ENCODE measurements around the gene TMEM106B. TPM values are rescaled to one million over a fixed set of nuclear protein-coding genes. Genes with fewer than 3 reads are reported as not detected.
"Not testable (repeated sequence)": the region's sequence is repeated elsewhere in the genome, so short reads cannot be mapped to it uniquely, and the experiment has no call there.

Gene TMEM106B
- total RNA-seq (ENCODE audit: unreplicated experiment): 19.4 TPM
- long read RNA-seq, partial matches to known transcripts: 0 of 3 reads
- long read RNA-seq, other reads (novel, unspliced or antisense): 3 of 3 reads

DNA sequence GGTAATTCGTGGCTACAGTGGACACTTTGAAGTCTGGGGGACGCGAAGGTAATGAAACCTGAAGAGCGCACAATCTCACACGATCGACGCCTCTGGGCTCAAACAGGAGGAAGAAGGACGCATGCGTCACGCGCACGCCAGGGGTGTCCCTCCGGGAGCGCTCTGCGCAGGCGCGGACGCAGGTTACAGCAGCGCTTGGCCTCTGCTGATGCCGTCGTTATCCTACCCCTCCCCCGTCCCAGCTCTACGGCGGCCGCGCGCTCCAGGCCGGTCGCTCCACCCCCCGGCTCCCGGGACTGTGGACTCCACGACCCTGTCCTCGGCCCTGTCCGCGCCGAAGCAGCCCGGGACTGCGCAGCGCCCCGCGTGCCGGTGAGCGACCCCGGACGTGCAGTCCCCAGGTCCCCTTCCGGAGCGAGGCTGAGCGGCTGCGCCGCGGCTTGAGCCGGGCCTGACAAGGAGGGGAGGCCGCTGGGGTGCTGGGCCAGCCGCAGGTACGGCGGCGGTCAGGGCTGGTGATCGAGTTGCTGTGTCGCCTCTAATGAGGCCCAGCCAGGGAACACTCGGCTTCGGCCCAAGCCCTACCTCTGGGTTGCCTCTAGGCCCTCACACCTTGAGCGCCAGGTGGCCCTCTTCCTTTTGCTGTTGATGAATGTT, at the start of gene TMEM106B:
TMEM106B (plus strand) TSS at position 241 of the 657 bp plus-strand sequence. CDS start 3,517 bp downstream, outside the sequence.
- Mint-ChIP-seq H3K36me3 (ENCODE audit: unreplicated experiment) (no peaks in the 10 kb centered on the region), H3K4me1 (ENCODE audit: low read depth, unreplicated experiment) (peaks cover 5% of the 10 kb centered on the region), H3K4me3 (ENCODE audit: unreplicated experiment) (peak within 1 kb of the TSS; percentile 99), H3K27me3 (ENCODE audit: unreplicated experiment) (peaks cover 2% of the 10 kb centered on the region), H3K9me3 (ENCODE audit: unreplicated experiment) (peaks cover 2% of the 10 kb centered on the region), H3K27ac (ENCODE audit: unreplicated experiment) (peak within 1 kb of the TSS; percentile 85)
- peak; percentile 99 for DNase-seq
- TF ChIP-seq, protein P1, sequence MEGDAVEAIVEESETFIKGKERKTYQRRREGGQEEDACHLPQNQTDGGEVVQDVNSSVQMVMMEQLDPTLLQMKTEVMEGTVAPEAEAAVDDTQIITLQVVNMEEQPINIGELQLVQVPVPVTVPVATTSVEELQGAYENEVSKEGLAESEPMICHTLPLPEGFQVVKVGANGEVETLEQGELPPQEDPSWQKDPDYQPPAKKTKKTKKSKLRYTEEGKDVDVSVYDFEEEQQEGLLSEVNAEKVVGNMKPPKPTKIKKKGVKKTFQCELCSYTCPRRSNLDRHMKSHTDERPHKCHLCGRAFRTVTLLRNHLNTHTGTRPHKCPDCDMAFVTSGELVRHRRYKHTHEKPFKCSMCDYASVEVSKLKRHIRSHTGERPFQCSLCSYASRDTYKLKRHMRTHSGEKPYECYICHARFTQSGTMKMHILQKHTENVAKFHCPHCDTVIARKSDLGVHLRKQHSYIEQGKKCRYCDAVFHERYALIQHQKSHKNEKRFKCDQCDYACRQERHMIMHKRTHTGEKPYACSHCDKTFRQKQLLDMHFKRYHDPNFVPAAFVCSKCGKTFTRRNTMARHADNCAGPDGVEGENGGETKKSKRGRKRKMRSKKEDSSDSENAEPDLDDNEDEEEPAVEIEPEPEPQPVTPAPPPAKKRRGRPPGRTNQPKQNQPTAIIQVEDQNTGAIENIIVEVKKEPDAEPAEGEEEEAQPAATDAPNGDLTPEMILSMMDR (IDR thresholded peaks at IDR 0.05; ENCODE audit: partially characterized antibody, unreplicated experiment): no peak

DNA sequence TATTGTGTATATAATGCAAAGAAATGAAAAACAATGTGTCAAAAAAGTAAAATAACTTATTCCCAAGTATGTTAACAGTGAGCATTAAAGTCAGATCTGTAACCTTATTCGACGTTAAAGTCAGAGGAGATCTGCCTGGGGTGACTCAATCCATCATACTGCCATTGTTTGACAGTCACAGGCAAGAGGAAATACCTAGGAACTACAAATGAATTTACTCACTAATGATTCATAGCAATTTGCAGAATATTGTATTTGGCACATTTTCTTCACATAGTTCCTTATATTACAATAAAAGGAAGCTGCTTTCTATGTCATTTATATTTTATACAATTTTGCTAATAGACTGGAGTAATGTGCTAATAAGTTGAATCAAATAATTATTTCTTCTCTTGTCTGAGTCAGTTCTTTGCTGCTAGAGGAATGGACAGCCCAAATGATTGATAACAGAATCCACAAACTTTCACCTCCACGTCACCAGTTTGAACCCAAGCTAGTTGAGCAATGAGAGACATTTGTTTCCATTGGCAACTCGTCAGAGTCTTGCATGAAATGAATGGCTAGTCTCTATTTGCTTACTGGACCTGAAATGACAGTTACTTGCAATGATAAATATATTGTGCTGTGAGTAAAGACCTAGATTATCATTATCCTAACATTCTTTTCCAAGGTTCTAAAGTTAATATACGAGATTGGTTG, 48.5 kb upstream of the TMEM106B start:
- TF ChIP-seq, protein P1 (IDR thresholded peaks at IDR 0.05; ENCODE audit: partially characterized antibody, unreplicated experiment): no peak
- H3K4me1 Mint-ChIP-seq (ENCODE audit: low read depth, unreplicated experiment): no peaks in the 10 kb centered on the region
- no peak overlapping the region for H3K27ac Mint-ChIP-seq (ENCODE audit: unreplicated experiment)
- H3K36me3 Mint-ChIP-seq (ENCODE audit: unreplicated experiment): no peaks in the 10 kb centered on the region
- H3K9me3 Mint-ChIP-seq (ENCODE audit: unreplicated experiment): no peaks in the 10 kb centered on the region
- no peaks in the 10 kb centered on the region for H3K27me3 Mint-ChIP-seq (ENCODE audit: unreplicated experiment)
- H3K4me3 Mint-ChIP-seq (ENCODE audit: unreplicated experiment): no peak overlapping the region
- no peak for DNase-seq

DNA sequence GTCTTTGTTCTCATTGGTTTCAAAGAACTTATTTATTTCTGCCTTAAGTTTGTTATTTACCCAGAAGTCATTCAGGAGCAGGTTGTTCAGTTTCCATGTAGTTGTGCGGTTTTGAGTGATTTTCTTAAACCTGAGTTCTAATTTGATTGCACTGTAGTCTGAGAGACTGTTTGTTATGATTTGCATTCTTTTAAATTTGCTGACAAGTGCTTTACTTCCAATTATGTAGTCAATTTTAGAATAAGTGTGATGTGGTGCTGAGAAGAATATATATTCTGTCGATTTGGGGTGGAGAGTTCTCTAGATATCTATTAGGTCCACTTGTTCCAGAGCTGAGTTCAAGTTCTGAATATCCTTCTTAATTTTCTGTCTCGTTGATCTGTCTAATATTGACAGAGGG, 43.0 kb upstream of the TMEM106B start:
- not testable (repeated sequence) for DNase-seq; H3K9me3 Mint-ChIP-seq (ENCODE audit: unreplicated experiment); H3K4me3 Mint-ChIP-seq (ENCODE audit: unreplicated experiment); H3K4me1 Mint-ChIP-seq (ENCODE audit: low read depth, unreplicated experiment); H3K36me3 Mint-ChIP-seq (ENCODE audit: unreplicated experiment); H3K27me3 Mint-ChIP-seq (ENCODE audit: unreplicated experiment); H3K27ac Mint-ChIP-seq (ENCODE audit: unreplicated experiment)

DNA sequence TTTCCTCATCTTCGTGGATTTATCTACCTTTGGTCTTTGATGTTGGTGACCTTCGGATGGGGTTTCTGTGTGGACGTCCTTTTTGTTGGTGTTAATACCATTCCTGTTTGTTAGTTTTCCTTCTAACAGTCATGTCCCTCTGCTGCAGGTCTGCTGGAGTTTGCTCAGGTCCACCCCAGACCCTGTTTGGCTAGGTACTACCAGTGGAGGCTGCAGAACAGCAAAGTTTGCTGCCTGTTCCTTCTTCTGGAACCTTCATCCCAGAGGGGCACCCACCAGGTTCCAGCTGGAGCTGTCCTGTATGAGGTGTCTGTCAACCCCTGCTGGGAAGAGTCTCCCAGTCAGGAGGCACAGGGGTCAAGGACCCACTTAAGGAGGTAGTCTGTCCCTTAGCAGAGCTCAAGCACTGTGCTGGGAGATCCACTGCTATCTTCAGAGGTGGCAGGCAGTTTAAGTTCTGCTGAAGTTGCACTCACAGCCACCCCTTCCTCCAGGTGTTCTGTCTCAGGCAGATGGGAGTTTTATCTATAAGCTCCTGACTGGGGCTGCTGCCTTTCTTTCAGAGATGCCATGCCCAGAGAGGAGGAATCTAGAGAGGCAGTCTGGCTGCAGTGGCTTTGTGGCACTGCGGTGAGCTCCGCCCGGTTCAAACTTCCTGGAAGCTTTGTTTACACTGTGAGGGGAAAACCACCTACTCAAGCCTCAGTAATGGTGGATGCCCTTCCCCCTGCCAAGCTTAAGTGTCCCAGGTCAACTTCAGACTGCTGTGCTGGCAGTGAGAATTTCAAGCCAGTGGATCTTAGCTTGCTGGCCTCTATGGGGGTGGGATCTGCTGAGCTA, 40.9 kb upstream of the TMEM106B start:
- H3K9me3 Mint-ChIP-seq (ENCODE audit: unreplicated experiment); H3K36me3 Mint-ChIP-seq (ENCODE audit: unreplicated experiment); DNase-seq; H3K4me1 Mint-ChIP-seq (ENCODE audit: low read depth, unreplicated experiment); H3K27ac Mint-ChIP-seq (ENCODE audit: unreplicated experiment); H3K4me3 Mint-ChIP-seq (ENCODE audit: unreplicated experiment); H3K27me3 Mint-ChIP-seq (ENCODE audit: unreplicated experiment): not testable (repeated sequence)

DNA sequence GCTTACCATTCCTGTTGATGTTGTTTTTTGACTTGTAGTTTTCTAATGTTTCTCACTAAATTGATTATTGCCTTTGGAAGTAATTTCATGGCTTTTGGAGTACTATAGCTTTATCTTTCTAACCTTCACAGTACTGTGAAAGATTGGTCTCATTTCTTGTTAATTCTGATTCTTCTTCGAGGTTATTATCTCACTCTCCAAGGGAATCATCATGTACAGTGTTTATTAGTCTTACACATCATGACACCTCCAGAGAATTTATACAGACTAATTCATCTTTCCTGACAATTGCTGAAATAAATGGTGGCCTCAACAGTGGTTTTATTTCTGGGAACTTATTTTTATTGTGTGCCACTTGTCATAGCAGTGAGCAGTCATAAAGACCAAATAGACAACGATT, 37.4 kb upstream of the TMEM106B start:
- Mint-ChIP-seq H3K27me3 (ENCODE audit: unreplicated experiment) (no peaks in the 10 kb centered on the region), H3K4me1 (ENCODE audit: low read depth, unreplicated experiment) (no peaks in the 10 kb centered on the region), H3K4me3 (ENCODE audit: unreplicated experiment) (no peak overlapping the region), H3K36me3 (ENCODE audit: unreplicated experiment) (peaks cover 5% of the 10 kb centered on the region), H3K27ac (ENCODE audit: unreplicated experiment) (no peak overlapping the region), H3K9me3 (ENCODE audit: unreplicated experiment) (no peaks in the 10 kb centered on the region)
- no peak for DNase-seq
- TF ChIP-seq, protein P1 (IDR thresholded peaks at IDR 0.05; ENCODE audit: partially characterized antibody, unreplicated experiment): no peak
